ENCODE data around the gene CCDC93. TPM values are rescaled to one million over a fixed set of nuclear protein-coding genes. Genes with fewer than 3 reads are reported as not detected.

The CCDC93 gene
- 10 to 100 TPM; 33.5 to 37.8 TPM for total RNA-seq

- Histone ChIP-seq H3K9me3 (no peaks in the 10 kb centered on the region), H3K9ac (ENCODE audit: low read depth in 2 of 2, low read length in 2 of 2) (peak within 1 kb of the TSS; percentile 93 to 95), H3K27ac (peak within 1 kb of the TSS; percentile 88), H3K27me3 (no peaks in the 10 kb centered on the region), H3K4me3 (peak within 1 kb of the TSS; percentile 90), H3K4me1 (peaks cover 7% of the 10 kb centered on the region), H3K36me3 (no peaks in the 10 kb centered on the region)
- TF ChIP-seq CTCF (IDR thresholded peaks at IDR 0.05), result no peak
- peak; percentile 78 for DNase-seq
- intact Hi-C loops (cut with DNase I), result no loop called here
Observed at GRCh38 chr2:118013724-118014491, at the start of gene CCDC93. TSS of gene CCDC93 (minus strand) at chr2:118014070. CDS start at chr2:118013995, 75 bp downstream.

- no peak for TF ChIP-seq CTCF (IDR thresholded peaks at IDR 0.05)
- H3K4me3 ChIP-seq, result no peak overlapping the region
- no peak overlapping the region for H3K27ac ChIP-seq
- H3K4me1 ChIP-seq, result no peaks in the 10 kb centered on the region
- H3K36me3 ChIP-seq, result no peaks in the 10 kb centered on the region
- H3K27me3 ChIP-seq, result no peaks in the 10 kb centered on the region
- H3K9ac ChIP-seq (ENCODE audit: low read depth in 2 of 2, low read length in 2 of 2), result no peak overlapping the region
- H3K9me3 ChIP-seq, result no peaks in the 10 kb centered on the region
- DNase-seq, result no peak
- intact Hi-C loops (cut with DNase I), result no loop called here
Observed at GRCh38 chr2:118062669-118063068, 48.8 kb upstream of the CCDC93 start.

GRCh38 chr2:118062048-118062447 lies 48.2 kb upstream of the CCDC93 start:
- H3K27ac ChIP-seq, result no peak overlapping the region
- H3K4me1 ChIP-seq, result no peaks in the 10 kb centered on the region
- no peak for DNase-seq
- intact Hi-C loops (cut with DNase I), result no loop called here
- no peak overlapping the region for H3K9ac ChIP-seq (ENCODE audit: low read depth in 2 of 2, low read length in 2 of 2)
- H3K4me3 ChIP-seq, result no peak overlapping the region
- no peaks in the 10 kb centered on the region for H3K36me3 ChIP-seq
- no peaks in the 10 kb centered on the region for H3K27me3 ChIP-seq
- no peaks in the 10 kb centered on the region for H3K9me3 ChIP-seq
- TF ChIP-seq CTCF (IDR thresholded peaks at IDR 0.05), result no peak

GRCh38 chr2:118061135-118061955 lies 47.5 kb upstream of the CCDC93 start:
- no peak for TF ChIP-seq CTCF (IDR thresholded peaks at IDR 0.05)
- Histone ChIP-seq H3K4me3 (no peak overlapping the region), H3K27me3 (no peaks in the 10 kb centered on the region), H3K36me3 (no peaks in the 10 kb centered on the region), H3K27ac (no peak overlapping the region), H3K9ac (ENCODE audit: low read depth in 2 of 2, low read length in 2 of 2) (no peak overlapping the region), H3K9me3 (no peaks in the 10 kb centered on the region), H3K4me1 (no peaks in the 10 kb centered on the region)
- intact Hi-C loops (cut with DNase I), result no loop called here
- no peak for DNase-seq

- H3K27ac ChIP-seq, result no peak overlapping the region
- H3K27me3 ChIP-seq, result no peaks in the 10 kb centered on the region
- no peak for TF ChIP-seq CTCF (IDR thresholded peaks at IDR 0.05)
- no peak overlapping the region for H3K9ac ChIP-seq (ENCODE audit: low read depth in 2 of 2, low read length in 2 of 2)
- no peaks in the 10 kb centered on the region for H3K4me1 ChIP-seq
- H3K4me3 ChIP-seq, result no peak overlapping the region
- intact Hi-C loops (cut with DNase I), result no loop called here
- no peak for DNase-seq
- no peaks in the 10 kb centered on the region for H3K9me3 ChIP-seq
- no peaks in the 10 kb centered on the region for H3K36me3 ChIP-seq
Observed at GRCh38 chr2:118059919-118060478, 46.1 kb upstream of the CCDC93 start.

All from colonic mucosa (tissue), 4 donors.